ENCODE measurements around the gene CCNA2.

Gene CCNA2

DNA sequence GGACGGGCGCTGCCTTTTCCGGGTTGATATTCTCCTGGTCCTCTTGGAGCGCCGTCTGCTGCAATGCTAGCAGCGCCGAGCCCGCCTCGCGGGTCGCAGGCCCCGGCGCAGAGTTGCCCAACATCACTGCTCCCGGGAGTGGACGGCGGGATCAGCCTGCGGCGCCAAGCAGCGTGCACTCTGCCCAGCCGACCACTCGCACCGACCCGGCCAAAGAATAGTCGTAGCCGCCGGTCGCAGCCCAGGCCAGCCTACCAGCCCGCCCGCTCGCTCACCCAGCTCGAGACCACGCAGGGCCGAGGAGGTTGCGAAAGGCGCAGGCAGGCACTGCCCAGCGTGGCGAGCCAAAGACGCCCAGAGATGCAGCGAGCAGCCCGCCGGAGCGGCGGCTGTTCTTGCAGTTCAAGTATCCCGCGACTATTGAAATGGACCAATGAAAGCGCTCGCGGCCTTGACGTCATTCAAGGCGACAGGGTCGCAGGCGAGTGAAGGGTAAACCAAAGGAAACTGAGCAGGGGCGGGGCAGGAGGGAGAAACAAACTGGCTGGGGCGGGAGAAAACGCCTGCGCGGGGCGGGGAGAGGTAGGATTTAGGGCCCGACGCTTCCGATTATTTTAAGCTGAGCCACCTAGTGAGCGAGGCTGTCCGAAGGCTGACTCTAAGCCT is at the start of gene CCNA2:
Gene CCNA2 (minus strand): TSS at position 379 of the 666 bp plus-strand sequence. CDS start 255 bp downstream, at position 124.
- DNase-seq, result peak; percentile 97

DNA sequence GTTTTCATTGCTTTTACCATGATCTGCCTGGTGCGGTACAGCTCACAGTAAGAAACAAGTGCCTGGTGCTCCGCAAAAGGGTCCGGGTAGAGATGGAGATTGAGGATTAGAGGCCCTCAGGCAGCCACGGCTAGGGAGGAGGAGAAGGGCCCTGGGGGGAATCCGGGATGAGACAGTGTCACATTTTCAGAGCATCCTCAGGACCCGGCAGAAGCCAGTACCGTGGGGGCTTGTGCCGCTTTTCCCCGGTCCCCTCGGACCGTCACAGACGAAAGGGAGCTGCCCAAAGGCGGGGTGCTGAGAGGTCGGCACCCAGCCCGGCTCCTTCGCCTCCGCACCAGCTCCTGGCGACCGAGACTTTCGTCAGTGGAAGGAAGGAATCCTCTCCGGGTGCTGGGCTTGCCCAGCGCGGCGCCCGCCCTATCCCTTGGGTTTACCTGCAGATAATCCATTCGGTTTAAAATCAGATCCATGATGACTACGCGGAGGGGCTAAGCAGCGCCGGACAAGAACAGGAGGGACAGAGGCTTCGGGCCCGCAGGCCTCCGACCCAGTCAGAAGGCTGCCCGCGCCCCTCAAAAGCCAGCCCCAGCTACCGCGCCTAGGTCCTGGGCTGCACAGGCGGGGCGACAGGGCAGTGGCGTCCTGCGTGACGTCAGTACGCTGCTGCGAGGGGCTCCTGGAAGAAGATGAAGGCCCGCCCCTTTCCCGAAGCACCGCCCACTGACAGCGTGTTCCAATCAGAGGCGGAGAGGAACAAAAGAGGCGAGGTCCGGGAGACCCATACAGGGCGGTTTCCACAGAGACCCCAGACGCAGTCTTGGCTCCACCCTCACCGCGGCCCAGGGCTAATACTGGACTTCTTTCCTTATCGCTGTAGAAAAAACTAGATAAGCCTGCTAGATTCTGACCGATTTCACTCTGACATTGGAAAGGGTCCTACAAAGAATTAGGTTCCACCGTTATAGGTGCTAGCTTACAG is 46.4 kb upstream of the CCNA2 start, which contains the start of gene BBS7:
Gene BBS7 (minus strand): TSS at position 634 of the 982 bp plus-strand sequence. CDS start 161 bp downstream, at position 473.
- peak; percentile 96 for DNase-seq

DNA sequence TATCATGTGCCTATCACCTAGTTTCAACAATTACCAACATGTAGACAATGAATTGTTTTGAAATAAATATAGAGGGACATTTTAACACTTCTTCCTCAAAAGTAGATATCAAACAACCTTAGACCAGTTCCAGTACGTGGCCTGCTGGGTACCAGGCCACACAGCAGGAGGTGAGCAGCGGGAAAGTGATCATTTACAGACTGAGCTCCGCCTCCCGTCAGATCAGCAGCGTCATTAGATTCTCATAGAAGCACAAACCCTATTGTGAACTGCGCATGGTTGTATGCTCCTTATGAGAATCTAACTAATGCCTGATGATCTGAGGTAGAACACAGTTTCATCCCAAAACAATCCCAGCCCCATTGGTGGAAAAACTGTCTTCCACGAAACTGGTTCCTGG is 40.1 kb upstream of the CCNA2 start:
- no peak for DNase-seq

DNA sequence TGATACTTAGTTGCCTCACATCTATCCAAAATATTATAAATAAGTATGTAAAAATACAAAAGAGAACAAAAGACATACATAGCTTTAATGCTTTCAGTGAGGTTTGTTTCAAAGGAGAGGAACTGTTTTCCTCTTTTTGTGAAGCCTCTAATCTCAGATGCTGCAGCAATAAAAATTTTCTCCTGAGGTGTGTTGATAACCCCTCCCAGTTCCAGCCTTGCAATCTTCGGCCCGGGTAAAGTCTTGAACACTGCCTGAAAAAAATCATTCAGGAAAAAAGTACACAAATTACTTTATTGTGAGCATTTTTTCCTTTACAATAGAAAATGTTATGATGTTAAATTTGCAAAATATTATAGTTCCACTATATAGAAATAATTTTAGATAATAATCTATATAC is 37.7 kb upstream of the CCNA2 start:
- DNase-seq, result no peak

DNA sequence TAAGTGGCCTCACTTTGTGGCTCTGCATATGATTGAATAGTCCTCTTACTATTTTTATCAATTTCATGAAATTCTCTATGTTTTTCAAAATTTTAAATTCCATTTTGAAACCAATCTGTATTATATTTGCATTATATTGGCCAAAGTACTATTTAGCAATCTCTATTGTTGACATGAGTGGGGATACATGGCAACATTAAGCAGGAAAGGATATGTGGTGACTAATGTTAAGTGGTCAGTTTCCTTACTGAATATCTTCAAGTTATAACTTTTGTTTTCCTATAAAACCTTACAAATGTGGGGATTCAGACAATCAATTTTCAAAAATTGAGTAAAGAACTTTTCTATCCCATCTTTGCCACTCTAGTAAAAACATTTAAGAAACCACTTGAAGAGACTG is 36.4 kb upstream of the CCNA2 start:
- DNase-seq, result no peak

DNA sequence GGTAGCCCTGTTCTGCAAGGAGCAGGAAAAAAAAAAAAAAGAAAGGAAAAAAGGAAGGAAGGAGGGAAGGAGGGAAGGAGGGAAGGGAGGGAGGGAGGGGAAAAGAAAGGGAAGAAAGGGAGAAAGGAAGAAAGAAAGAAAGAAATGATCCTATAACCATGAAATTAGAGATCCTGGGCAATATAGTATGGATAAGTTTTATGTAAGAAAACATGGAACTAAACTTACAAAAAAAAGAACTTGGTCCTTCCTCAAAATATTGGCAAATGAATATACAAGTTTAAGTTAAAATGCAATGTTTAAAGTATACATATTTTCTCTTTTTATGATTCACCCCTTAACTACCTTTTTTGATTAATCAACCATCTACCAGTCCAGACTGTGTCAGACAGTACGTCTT is 27.7 kb upstream of the CCNA2 start:
- no peak for DNase-seq

DNA sequence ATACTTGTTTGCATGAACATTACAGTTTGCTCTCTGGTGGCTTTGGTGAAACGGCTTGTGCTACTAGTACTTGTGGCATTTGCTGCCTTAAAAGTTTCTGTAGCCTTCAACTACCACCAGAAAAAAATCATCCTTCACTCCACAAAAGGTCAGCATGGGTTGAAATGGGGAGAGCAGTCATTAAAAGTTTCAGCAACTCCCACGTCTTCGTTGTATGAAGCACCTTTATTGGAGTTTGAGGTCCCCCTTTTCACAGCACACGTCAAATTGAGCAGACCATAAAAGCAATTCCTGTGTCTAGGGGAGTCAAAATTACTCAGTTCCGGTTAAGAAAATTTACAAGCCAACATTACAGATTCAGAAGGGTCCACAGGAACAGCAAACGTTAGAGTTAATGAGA is 23.0 kb upstream of the CCNA2 start:
- no peak for DNase-seq

DNA sequence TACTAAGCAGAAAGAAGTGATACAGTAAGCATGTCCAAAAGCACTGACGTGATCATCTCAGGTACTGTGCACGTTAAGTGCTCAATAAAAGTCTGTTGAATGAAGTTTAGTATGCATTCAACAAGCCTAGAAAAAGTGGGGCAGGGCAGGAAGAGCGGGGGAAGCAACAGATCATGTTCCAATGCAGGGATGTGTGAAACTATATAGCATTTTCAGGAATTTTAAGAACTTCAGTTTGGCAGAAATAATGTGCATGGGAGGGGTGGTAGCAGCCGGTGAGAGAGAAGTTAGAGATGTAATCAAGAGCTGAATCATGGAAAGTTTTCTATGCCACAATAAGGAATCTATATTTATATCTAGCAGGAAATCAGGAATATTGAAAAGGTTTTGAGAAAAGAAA is 19.2 kb upstream of the CCNA2 start:
- DNase-seq, result no peak

DNA sequence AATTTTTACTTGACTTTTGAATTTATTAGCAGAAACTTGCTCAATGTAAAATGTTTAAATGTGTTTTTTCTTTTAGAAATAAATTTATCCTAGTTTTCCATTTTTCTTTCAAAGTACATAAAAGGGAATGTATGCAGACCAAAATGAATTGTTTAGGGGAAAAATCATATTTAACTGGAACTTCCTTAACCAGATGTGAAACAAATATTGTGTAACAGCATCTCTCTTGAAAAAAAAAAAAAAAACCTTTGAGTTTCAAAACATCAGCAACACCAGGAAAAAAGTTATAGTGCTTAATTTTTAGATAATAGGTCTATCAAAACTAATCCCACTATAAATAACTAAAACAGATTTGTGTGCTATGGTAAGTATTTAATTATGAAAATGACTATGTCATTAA is 14.5 kb upstream of the CCNA2 start:
- peak; percentile 4 for DNase-seq

DNA sequence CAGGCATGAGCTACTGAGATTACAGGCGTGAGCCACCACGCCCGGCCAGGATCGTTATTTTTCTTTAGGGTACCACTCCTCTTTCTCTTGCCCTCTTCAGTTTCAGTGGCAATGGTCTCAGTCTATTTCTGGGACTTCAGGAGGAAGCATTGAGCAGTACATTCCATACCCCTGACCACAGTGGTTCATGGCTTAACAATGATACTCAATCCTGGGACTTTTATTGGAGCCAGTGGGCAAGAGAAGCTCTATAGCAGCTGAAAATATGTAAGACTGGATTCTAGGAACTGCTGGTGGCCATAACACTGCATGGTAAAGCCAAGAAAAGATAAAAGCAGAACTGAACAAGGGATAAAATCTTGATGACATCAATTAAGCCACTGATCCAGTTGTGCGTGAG is 5.8 kb upstream of the CCNA2 start:
- DNase-seq, result no peak

DNA sequence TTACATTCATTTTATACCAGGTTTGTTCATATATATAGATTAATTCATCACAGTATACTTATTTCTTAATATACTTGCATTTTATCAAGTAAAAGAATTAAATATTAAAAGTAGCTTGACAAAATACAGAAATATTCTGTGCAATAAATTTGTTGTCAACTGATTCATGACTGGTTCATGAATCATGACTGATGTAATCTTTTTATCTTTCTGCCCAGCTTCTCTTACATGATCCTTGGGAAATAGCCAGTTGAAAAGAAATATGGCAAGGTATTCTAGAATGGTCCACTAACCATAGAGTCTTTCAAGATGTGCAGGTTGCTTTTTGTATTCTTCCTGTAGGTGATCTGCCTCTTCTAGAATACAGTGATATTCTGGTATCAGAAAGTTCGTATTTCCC is 4.2 kb upstream of the CCNA2 start:
- no peak for DNase-seq

DNA sequence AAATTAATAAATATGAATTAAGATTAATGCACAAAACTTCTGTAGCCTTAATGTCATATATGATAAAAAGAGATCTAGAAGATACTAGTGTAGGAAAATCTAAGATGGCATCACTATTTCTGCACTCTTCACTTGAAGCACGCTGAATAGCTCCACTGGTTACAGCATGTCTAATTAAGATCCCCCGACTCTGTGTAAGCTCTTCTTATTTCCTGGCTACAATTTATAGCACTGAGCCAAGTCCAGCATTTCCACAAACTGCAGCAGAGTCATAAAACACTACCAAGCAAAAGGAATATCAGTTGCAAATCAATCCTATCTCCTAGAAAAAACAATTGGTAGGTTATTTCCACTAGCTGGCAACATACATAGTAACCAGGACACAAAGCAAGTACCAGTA is 1.3 kb upstream of the CCNA2 start:
- DNase-seq, result no peak

DNA sequence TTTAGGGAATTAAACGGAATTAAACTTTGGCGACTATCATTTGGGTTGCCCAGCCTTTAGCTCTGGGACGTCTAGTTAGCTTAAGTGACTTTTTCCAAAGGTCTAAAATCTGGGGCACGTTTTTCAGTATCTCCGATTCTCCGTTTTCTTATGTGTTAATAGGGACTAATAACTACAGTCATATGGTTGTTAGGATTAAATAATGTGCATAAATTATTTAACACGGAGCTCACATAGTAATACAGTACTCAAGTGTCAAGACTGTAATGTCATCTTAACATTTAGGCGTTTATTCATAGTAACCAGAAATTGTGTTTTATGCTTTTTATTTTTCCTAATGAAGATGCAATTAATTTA is 466 bp upstream of the CCNA2 start:
- no peak for DNase-seq

DNA sequence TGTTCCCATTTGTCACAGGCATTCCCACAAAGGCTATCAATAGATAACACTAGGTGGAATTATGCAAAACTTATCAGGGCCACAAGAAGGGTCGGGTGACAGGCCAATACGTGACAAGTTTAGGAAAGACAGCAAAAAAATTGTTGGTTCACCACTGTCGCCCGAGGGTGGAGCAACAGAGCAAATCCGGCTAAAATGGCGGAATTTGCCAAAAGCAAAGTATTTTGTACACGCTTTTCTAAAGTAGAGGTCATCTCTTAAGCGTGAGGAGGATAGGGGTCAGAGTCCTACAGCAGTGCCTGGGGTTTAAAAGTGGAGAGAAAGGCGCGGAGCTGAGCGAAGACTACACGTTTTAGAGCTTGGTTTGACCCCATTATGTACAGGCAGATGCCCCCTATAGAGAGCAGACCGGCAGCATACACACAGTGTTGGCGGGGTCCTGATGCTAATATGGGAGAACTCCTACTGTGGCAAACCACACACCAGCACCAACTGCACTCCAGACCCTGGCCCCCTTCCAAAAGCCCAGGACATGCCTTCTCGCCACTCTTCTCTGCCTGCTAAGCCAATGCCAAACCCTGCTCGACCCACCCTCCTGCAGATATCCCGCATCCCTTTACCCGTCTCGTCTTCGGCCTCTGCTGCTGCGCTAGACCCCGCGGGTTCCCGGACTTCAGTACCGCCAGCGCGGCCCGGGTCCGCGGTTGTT is 733 bp downstream of the CCNA2 start:
- DNase-seq, result peak; percentile 51

DNA sequence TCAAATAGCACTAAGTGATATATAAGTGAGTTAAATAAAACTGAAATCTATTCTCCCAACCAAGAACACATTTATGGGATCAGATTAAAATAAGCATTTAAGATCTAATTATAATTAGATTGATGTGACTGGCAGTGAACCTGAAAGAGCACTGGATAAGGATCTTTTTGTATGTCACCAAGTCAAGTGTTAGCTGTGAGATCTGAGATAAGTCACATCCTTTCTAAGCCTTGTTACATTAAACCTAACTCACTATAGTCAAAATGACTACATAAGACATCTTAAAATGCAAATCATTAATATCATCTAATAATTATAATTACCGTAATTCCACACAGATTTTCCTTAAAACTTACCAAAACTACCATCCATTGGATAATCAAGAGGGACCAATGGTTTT is 1.6 kb downstream of the CCNA2 start:
- no peak for DNase-seq

DNA sequence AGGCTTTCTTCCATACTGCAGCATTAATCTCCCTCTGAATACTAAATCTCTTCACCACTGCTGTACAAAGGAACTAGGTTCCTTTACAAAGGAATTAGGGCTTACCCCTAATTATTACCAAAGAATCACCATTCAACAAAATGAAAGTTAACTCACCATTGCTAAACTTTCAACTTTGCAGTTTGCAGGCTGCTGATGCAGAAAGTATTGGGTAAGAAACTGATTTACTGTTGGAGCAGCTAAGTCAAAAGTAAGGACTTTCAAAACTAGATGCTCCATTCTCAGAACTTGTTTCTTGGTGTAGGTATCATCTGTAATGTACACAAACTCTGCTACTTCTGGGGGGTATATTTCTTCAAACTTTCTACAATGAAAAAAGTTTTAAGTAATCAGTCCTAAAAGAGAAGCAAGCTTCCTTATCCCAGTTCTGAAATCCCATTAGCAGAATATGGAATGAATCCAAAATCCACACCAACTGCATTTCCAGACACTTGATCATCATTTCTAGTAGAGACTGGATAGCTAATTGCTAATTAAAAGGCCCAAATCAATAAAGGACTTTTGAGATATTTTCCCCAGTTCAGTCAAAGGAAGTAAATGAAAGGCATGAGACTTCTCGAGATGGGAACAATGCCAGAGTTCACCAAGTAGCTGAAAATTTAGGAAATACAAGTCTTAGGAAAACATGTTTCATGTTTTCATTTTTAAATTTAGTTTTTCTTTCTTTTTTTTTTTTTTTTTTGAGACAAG is 4.3 kb downstream of the CCNA2 start:
- no peak for DNase-seq

DNA sequence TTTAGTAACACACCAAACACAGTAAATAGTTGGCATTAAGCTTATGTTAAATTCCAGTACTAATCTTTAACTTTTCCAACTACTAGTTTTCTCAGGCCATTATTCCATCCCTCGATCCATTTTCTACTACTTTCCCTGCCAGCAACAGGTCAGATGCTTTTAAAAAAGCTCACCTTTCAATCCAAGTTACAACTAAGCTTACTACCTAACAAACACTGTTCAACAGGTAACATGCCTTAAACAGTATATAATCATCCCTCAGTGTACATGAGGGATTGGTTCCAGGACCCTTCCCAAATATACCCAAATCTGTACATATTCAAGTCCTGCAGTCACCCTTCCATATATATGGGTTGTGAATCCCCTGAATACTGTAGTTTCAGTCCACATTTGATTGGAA is 5.5 kb downstream of the CCNA2 start:
- no peak for DNase-seq

DNA sequence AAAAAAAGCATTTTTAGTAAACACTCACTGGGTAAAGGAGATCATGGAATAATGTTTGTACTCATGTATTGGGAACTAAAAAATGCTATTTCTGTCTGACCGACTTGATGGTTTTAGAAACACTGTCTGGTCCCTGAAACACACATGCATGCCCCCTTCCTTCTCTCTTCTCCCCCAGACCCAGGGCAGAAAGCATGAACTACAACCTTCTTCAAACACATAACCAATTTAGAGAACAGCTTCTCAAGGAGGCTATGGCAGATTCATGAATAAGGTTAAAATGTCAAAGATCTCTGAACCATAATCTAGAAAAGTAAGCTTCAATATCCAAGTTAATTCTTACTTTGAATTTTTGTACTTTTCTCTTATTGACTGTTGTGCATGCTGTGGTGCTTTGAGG is 6.0 kb downstream of the CCNA2 start:
- no peak for DNase-seq

DNA sequence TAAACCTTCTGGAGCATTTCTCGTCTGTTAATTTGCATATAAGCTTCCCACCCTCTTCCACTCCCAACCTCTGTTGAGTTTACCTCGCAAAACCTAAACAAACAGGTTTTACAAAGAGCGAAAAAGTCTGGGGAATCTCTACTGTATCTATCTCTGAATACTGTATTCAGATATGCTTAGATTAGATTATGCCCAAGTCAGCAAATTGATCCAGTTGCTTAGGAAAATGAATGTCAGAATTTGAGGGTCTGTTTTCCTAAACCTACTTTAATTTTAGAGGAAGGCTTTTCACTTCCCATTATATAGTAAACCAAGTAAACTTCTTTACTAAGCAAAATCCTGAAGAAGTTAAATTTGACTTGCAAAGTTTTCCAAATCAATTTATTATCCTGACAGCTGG is 6.7 kb downstream of the CCNA2 start:
- no peak for DNase-seq

DNA sequence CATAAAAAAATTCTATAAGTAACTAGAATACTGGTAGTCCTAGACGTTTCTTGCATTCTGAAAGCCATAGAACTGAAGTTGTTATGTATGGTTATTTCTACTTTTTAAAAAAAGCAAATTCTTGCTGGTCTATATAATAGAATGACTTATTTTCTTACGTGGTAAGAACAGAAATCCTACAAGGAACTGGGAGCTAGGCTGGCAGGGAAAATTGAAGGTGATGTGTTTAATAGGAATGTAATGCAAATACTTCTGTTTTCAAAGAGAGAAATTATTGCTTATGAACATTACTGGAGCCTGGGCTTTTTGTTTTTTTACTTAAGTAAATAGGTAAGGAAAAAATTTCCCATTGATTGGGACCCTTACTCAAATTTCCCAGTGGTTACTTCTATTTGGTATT is 8.9 kb downstream of the CCNA2 start:
- no peak for DNase-seq

DNA sequence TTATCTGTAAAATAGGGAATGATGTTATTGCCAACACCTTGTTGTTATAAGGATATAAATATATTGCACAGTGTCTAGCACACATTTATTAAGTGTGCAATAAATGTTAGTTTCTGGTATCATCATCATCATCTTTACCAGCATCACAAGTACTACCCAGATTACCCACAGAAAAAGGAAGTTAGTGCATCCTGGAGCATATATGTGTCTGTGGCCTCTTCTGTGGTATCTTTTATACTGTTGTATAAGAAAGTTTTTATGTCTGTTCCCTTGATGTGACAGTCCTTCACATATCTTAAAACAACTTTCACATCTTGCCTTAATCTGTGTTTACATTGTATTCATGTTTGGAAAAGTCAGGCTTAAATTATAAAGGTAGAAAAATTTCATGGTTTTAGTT is 12.6 kb downstream of the CCNA2 start:
- no peak for DNase-seq

DNA sequence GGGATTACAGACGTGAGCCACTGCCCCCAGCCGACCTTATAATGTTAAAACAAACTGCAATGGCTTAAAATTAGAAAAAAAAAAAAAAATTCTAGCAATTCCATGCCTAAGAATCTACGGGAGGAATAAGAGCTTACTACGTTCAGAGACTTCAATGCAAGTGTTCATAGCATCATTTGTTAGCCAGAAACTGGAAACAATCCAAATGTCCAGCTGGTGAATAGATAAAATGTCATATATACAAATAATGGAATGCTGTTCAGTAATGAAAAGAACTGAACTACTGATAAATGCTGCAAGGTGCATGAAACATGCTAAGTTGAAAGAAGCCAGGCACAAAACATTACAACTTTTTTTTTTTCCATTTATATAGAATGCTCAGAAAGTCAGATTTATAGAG is 17.3 kb downstream of the CCNA2 start:
- no peak for DNase-seq

DNA sequence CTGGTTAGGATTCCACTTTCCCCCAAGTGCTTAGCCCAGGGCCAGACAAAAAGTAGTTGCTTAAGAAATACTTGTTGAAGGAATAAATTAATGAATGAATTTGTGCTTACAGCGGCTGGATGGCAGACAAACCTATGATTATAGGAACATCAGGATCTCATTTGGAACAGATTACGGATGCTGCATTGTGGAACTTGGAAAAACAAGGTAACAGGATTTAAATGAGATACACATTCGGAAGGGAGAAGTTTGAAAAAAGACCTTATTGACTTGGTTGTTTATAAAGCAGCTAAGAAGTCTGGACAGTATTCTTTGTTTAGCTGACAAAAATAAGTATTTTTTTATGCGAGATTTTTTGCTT is 22.0 kb downstream of the CCNA2 start:
- DNase-seq, result peak; percentile 13

Measured in suppressor macrophage treated with lipopolysaccharide for 4 hours (primary cell).